GM19455 (cell line): Measurements from ENCODE around the gene MYB.
A peak's percentile ranks its signal among the peaks of the same experiment; 100 is the strongest.
"Not testable (repeated sequence)": the region's sequence is repeated elsewhere in the genome, so short reads cannot be mapped to it uniquely, and the experiment has no call there.

Source experiments
- ATAC-seq: cut with Tn5 transposase; IDR thresholded peaks from one replicate; pipeline ENCODE4 v1.9.1; 2021; ENCODE audit not compliant: unreplicated experiment

The MYB gene

DNA sequence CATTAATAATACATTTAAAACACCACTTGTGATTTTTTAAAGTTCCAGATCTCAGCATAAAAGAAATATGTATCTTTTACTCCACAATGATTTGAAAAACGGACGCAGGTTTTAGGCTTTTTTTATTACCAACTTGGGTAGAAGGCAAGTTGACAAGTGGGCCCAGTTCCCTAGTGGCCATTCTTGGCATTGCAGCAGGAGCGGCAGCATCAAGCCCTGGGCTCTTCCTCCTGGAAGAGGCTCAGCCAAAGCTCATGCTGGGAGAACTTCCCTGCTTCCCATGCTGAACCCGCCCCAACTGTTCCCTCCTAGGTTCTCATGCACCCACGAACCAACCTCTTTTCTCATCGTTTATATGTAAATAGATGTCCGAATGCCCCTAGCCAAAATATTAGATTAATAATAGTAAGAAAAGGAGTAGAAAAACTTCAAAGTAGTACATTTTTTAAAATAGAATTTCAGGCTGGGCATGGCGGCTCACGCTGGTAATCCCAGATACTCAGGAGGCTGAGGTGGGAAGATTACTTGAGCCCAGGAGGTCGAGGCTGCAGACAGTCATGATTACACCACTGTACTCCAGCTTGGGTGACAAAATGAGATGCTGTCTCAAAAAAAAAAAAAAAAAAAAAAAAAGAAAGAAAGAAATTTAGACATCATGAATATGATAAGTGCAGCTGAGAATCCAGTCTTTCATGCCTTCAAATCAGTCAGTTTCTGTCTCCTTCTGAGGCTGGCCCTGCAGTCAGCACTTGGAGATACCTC lies 18.2 kb upstream of the MYB start:
- peak; percentile 20 for ATAC-seq

DNA sequence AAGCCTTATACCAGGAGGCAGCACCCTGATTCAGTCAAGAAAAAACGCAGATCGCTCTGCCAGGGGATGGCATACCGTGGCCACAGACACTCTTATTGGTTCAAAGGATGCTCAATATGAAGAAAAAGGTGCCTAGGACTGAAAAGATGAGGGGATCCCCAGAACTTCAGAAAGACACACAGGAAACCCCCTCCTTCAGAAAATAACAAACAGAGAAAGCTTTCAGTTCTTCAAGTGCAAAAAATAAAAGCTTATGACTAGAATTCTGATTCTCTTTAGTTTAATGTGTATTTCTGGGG lies 17.7 kb upstream of the MYB start:
- peak; percentile 57 for ATAC-seq

DNA sequence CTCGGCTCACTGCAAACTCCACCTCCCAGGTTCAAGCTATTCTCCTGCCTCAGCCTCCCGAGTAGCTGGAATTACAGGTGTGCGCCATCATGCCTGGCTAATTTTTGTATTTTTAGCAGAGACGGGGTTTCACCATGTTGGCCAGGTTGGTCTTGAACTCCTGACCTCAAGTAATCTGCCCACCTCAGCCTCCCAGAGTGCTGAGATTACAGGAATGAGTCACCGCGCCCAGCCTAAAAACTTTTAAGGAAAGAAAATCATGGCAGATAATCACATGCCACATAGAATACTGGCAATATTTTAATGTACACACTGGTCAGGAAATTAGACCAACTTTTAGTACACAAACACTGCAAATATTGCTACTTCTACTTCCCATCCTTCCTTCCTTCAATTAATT lies 16.7 kb upstream of the MYB start:
- not testable (repeated sequence) for ATAC-seq

DNA sequence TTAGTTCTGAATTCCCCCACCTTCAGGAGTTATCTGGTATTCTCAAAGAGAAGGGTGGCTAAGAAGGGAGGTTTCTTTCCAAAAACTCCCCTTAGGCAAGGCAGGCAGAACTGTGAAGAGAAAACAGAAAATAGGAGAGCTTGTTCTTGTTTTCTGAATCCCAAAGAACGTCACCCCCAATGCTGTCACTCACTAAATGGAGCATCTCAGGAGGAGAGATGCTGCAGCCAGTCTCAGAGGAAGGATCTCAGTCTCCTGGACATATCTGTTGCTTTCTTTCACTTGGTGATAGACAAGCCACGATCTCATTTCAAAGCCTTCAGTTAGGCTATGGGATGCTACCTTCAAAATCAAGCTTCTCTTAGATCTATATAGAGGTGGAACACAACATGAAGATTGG lies 16.1 kb upstream of the MYB start:
- no peak for ATAC-seq

DNA sequence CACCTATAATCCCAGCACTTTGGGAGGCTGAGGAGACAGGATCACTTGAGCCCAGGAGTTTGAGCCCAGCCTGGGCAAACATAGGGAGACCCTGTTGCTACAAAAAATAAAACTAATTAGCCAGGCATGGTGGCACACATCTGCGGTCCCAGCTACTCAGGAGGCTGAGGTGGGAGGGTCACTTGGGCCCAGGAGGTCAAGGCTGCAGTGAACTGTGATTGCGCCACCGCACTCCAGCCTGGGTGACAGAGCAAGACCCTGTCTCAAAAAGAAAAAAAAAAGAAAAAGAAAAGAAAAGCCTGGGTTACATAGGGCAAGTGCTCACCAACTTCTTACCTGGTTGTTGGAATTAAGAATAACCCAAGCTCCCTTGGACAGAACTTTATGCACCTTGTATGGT lies 14.6 kb upstream of the MYB start:
- ATAC-seq, result no peak

DNA sequence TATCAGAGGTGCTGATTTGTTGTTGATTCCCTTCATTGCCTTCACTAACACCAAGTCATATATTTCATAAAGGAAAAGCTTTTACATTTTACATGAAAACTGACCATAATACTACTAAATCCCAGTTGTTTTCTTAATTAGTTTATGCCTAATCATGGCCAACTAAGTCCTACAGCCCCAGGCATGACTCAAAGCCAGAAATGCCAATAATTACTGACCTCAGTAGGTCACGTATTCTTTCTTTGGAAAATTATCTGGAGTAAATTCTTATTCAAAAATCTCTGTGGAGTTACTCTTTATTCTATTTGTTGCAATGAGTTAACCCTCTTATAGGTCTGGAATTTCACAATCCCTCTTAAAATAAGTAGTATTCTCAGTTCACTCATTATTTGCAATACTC lies 13.5 kb upstream of the MYB start:
- no peak for ATAC-seq

DNA sequence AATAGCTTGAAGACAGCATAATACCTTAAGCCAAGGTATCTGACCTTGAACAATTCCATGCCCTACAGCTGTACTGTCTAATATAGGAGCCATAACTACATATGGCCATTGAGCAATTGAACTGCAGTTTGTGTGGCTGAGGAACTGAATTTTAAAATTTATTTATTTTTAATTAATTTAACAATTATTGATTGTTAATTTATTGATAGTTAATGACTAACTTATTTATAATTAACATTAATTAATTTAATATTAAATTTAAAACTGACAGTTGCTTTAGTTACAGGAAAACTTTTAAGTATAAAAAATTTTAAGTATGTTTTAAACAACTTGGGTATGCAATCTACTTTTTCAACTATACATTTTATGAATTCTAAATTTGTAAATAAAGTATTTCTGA lies 12.3 kb upstream of the MYB start:
- ATAC-seq, result no peak

DNA sequence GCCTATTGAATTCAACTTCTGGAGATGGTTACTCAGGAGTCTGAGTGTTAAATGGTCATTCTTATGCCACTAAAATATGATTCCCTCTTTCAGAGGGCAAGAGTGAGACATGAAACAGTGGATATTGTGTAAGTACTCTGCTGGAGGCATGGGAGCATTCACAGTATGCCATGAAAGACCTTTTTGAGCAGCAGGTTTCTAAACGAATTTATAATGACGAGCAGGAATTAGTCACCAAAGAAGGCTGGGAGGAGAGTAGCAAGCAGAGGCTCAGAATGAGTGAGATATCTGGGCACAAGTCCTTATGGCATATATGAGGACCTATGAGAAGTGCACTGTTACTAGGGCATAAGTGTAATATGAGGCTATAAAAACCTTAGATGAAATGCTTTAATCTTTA lies 10.9 kb upstream of the MYB start:
- ATAC-seq, result no peak

DNA sequence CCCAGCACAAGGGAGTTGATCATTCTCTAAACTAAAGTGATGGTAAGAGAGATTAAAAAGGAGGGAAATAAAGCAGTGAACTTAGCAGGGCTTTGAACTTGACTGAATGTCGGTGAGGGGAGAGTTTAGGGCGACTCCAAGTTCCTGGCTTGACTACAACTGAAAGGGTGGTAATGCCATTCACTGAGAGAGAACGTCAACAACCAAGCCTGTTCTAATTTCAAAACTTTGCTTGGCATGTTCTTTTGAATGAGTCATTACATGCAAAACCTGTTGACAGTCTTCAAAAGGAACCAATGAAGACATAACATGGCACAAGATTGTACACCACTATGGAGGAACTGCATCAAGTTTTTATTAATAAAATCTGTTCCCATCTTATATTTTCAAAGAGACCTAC lies 10.3 kb upstream of the MYB start:
- ATAC-seq, result no peak

DNA sequence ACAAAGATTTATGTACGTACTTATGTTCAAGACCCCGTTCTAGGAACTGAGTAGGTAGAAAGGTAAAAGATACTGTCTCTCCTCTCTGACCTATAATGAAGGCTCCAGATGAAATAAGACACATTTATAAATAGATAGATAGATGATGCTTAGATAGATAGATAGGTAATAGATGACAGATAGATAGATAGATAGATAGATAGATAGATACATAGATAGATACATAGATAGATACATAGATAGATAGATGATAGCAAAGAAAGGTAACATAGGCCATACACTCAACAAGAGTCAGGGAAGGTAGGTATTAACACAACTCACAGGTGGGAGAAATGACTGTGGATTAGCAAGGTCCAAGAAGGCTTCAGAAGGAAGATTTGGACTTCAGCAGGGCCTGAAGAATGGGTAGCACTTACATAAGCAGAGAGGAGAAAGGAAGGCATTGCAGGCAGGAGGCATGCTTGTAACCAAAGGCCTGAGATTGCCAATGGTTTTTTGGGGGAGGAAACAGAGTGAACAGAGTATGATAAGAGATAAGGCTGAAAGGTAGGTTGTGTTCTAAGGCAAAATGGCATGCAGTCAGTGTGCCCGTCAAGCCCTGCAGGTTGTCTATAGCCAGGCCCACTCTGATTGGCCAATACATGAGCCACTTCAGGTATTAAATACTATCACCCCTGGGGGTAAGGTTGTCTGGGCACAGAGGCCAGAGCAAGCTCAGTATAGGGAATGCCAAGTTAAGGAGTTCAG lies 7.7 kb upstream of the MYB start:
- ATAC-seq, result no peak

DNA sequence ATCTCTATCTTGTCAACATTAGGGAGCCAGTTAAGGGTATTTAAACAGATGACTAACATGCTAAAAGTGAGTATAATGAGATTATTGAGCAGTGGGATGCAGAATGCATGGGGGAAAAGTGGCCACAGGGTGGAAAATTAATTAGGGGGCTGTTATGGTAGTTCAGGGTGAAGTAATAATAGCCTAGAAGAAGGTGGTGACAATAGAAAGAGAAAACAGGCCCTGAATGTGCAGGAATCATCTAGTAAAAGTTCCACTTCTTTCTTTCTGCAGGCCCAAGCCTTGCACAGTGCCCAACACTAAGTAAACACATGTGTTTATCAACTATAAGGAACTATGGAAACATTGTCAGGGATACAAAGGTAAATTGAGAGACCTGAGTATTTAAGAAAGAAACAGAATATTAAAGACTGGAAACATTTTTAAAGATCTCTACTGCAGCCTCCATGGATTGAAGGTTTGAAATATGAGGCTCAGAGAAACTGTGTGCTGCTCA lies 7.1 kb upstream of the MYB start:
- no peak for ATAC-seq

DNA sequence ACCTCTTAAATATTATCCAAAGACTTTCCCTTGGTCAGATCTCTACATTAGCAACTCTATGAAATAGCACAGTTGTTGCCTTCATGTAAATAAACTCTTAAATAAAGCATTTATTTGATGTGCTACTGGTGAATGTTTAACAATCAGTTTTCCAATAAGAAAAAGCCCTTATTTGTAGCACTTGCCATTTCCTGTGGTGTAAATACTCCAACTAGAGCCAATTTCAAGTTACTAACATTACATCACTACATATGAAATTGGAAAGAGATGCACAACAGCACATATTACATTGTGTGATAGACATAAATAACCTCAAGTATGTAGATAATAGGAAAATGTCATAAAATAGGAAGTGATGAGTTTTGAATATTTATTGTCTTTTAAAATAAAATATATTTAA lies 5.0 kb upstream of the MYB start:
- ATAC-seq, result no peak

DNA sequence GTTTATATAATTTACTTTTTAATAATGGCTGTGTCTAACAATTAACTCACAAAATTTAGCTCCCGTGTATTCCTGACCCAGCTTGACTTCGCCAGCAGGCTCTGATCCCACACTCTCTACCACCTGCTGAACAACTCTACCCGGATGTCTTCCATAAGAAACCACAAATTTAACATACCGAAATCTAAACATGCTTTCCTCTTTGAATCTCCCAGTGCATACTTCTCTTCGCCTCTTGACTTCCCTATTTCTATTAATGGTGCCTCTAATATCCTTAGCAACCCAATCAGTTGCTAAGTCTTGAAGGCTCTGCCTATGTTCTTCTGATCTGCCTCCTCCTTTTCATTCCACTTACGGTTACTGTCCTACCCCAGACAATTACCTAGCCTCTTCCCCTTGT lies 4.6 kb upstream of the MYB start:
- ATAC-seq, result no peak

DNA sequence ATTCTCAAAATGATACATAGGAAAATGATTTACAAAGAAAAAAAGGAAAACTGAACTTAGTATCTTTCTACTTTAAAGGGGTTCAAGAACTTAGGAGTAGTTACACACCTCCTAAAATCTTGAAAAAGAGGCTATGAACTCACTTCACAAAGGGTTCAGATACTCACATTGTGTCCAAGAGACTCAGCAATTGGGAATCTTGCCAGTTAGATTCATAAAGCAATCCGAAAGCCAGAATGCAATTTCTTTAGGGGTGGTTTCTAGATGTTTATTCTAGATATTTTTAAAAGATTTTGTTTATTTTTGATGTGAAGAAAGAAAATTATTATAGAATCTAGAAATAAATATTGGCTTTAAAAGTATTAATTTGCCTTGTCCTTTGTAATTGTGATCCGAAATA lies 1.7 kb upstream of the MYB start:
- ATAC-seq, result no peak

DNA sequence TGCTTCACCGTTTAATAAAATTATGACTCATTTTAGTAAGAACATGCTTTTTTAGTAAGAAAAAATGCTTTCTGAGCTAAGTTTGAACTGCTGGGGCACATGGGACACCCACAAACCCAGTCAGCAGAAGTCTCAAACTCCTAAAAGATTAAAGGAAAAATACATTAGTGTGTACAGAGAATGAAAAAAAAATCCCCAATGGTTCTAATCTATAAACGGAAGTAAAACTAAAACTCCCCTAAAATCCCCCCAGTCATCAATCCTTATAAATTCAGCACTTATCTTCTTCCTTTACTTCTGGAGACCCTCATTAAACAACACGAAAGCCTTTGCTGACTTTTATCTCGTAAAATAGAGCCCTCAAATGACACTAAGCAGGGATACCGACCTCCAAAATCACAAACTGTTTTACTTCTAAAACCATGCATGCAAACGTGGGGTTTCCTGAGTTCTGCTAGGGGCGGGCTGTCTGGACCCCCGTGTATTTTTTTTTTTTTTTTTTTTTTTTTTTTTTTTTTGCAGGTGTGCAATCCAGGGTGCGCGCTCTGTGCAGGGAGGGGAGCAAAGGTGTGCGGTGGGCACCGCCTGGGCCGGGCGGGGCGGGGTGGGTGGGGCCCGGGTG lies 1.1 kb upstream of the MYB start:
- no peak for ATAC-seq

DNA sequence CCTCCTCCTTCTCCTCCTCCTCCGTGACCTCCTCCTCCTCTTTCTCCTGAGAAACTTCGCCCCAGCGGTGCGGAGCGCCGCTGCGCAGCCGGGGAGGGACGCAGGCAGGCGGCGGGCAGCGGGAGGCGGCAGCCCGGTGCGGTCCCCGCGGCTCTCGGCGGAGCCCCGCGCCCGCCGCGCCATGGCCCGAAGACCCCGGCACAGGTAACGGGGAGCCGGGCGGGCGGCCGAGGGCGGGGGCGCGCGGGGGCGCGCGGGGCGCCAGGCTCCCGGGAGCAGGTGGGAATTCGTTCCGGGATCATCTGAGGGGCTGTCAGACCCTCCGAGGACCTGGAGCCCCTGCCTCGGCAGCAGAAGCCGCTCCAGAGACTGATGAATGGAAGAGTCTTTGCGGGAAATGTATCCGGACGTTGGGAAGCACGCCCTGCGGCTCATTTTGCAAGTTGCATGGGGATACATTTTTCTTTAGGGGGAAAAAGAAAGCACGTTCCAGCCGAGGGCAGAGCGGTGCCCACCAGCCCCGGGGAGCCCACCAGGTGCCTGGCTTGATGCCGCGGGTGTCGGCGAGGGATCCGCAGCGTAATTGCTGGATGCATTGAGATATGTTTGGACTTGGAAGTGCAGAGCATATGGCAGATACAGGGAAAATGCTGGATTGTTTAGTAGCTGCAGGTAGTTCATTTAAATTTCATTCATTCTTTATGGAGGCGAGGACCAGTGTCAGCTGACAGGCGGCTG lies 394 bp downstream of the MYB start:
- ATAC-seq, result no peak

DNA sequence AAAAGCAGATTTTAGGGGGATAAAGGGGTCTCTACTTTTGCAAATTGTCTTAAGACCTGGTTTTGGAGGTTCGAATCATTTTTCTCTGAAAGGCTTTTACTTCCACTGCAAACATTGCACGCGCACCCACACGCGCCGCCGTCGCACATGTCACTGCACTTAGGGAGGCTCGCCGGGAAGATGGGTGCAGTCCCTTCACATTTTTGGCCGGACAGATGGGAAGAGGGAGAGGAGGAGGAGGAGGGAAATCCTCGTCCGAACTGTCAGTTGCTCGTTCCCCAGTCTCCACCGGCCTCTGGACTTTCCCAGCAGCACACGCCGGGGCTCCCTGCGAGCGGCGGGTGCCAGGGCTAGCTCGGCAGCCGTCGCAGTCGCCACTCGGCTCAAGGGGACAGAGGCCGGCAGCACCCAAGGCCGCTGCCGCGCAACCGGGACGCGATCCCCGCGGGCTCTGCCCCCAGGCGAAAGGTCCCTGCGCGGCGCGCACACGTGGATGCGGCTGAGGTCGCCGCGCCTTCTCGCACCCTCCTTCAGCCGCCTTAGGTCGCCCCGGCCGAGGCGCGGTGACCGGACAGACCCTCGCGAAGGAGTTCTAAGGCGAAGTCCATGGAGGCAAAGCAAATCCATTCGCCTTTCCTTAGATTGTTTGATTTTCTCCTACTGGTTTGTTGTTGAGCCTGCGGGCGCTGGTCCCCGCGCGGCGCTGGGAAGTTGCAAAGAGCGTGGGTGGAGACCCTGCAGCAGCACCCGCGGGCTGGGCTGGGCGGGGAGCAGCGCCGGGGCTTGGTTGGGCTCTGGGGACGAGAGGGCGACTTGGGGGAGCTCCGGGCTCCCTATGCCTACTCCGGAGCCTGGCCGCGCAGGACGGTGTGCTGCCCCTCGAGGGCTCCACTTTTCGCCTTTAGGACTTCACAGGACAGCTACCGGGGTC lies 1.2 kb downstream of the MYB start:
- peak; percentile 15 for ATAC-seq

DNA sequence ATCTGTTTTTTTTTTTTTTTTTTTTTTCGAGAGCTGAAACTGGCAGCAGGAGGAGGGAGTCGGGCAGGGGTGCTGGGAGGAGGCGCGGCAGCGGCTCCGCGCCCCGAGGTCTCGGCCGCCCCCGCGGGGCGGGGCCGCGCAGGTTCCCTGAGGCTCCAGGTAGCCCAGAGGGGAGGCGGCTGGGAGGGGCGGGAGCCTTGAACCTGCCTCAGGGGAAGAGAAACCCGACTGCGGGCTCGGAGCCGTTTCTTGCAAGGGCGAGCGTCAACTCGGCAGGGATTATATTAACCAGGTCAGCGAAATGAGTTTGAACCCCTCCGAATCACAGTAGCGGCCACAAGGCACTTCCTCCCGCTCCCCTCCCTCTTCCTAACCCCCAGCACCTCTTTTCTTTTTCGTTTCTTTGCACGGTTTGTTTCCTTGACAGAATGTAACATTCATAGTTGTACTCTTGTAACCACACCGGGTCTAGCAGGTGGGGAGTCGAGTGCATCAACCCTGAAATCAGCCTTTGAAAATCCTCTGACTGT lies 2.0 kb downstream of the MYB start:
- ATAC-seq, result peak; percentile 55

DNA sequence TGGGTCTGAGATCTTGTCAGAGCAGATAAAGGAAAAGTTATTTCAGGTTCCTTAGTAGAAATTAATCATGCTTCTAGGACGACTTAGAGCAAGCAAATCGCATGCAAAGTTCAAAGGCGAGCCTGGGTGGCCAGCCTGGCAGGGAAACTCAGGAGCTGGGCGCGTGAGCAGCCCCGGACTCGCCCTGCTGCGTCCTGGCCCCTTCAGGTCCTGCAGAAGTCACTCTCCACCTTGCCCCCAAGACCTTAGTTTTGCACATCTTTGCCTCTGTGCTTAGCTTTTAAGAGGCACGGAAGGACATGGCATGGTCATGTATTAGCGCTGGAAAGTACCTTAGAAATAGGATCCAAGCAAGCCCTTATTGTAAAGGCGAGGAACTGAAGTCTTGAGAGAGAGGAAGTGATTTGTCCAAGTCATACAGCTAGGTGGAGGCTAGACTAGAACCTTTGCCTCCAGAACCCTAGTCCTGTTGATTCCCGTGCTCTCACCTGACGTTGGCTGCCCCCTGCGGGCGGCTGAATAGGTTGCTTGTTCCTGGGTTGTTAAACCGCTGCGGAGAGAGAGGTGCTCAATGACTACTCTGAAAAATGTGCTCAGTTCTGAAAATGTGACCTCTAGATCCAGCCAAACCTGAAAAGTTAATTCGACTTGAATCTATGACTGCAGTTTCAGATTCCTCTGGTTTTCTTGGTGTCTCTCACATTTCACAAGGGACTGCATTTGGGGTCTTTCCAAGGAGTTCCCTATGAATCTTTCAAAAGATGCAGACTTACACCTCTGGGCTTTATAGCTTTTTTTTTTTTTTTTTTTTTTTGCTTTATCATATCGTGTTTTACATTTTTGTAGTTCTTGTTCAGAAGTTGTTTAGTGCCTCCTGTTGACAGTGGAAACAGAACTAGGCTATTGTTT lies 2.7 kb downstream of the MYB start:
- ATAC-seq, result peak; percentile 29
